ENCODE measurements around the gene FAM168A. TPM values are rescaled to one million over a fixed set of nuclear protein-coding genes. Genes with fewer than 3 reads are reported as not detected.

Gene FAM168A
- total RNA-seq = 5.3 and 18.3 TPM in 2 replicates

GRCh38 chr11:73597956-73598718 lies at the start of gene FAM168A:
Gene FAM168A (minus strand): TSS chr11:73598112. CDS start chr11:73468474, 129,638 bp downstream.

GRCh38 chr11:73645972-73646631 lies 48.2 kb upstream of the FAM168A start, which contains the start of gene PLEKHB1:
Gene PLEKHB1 (plus strand): TSS chr11:73646581. CDS start chr11:73646609, 28 bp downstream.

GRCh38 chr11:73376160-73376802 lies 221.6 kb downstream of the FAM168A start, which contains the start of gene RELT:
Gene RELT (plus strand): TSS chr11:73376399. CDS start chr11:73389137, 12,738 bp downstream.

Other genes with a start within 250 kb of the FAM168A start
- 3.9 and 9.8 TPM in 2 replicates for gene RELT, start 221.7 kb downstream of the FAM168A start, total RNA-seq
- 0.16 and 1.6 TPM in 2 replicates for gene PLEKHB1, start 48.5 kb upstream of the FAM168A start, total RNA-seq
- 83.1 and 151 TPM in 2 replicates for gene RAB6A, start 163.0 kb upstream of the FAM168A start, total RNA-seq
- 28.2 and 30.2 TPM in 2 replicates for gene MRPL48, start 189.8 kb upstream of the FAM168A start, total RNA-seq